K562 (cell line): ENCODE results near the gene SUV39H2. TPM values are rescaled to one million over a fixed set of nuclear protein-coding genes. Genes with fewer than 3 reads are reported as not detected.

Experiments used
- CHCHD3 ChIP-seq: fragments of 250-450 bp; sonication (Bioruptor Pico); IDR thresholded peaks from 2 replicates; pipeline ENCODE4 v2.1.2; 2022; ENCODE audit warnings: mild to moderate bottlenecking
- GABPA ChIP-seq: fragments of 200-800 bp; sonication (Bioruptor generic); conservative IDR thresholded peaks from 2 replicates; pipeline ENCODE4 v1.6.1; 2016; ENCODE audit warnings: low read depth, missing genetic modification characterization, missing compliant biosample characterization
- HMG20B ChIP-seq: fragments of 250-450 bp; sonication (Bioruptor Pico); IDR thresholded peaks from 2 replicates; pipeline ENCODE4 v1.5.0; 2021; ENCODE audit warnings: mild to moderate bottlenecking
- HNRNPUL1 ChIP-seq: fragments of 200-400 bp; formaldehyde crosslinking; IDR thresholded peaks from 2 replicates; pipeline ENCODE4 v1.6.1; 2017; ENCODE audit warnings: low read length
- KDM2B ChIP-seq: fragments of 250-450 bp; sonication (Bioruptor Pico); IDR thresholded peaks from 2 replicates; pipeline ENCODE4 v1.8.0; 2021; ENCODE audit warnings: mild to moderate bottlenecking, moderate library complexity
- MYC ChIP-seq, 2 experiments: fragments of 250-450 bp in 1 of 2; sonication (Bioruptor Pico) in 1 of 2; IDR thresholded peaks; 2 replicates each; pipeline versions ENCODE4 v1.5.1 to v1.6.1; 2012 to 2021; ENCODE audit warnings: low read depth in 2 of 2, borderline replicate concordance in 1 of 2, improper control_type of control experiment in 1 of 2, low read length in 1 of 2, mild to moderate bottlenecking in 1 of 2, moderate library complexity in 1 of 2
- NR2C2 ChIP-seq, 2 experiments: fragments of 200-800 bp in 1 of 2; sonication (Bioruptor generic) in 1 of 2; sonication (generic) in 1 of 2; formaldehyde crosslinking in 1 of 2; IDR thresholded peaks; 2 replicates each; pipeline versions ENCODE4 v1.6.1 to v1.8.0; 2016 to 2022; ENCODE audit warnings: mild to moderate bottlenecking in 1 of 2, missing compliant biosample characterization in 1 of 2, missing genetic modification characterization in 1 of 2, missing genetic modification reagents in 1 of 2
- POLR2A ChIP-seq: fragments of 450-650 bp; conservative IDR thresholded peaks from 2 replicates; pipeline ENCODE4 v1.6.1; 2016
- SNRNP70 ChIP-seq: fragments of 200-400 bp; formaldehyde crosslinking; optimal IDR thresholded peaks from 2 replicates; pipeline ENCODE3; 2017; ENCODE audit warnings: low read depth, low read length
- SRSF7 ChIP-seq: fragments of 200-400 bp; formaldehyde crosslinking; optimal IDR thresholded peaks from 2 replicates; pipeline ENCODE3; 2017; ENCODE audit warnings: mild to moderate bottlenecking, low read depth, low read length
- ZNF165 ChIP-seq: fragments of 250-450 bp; sonication (Bioruptor Pico); IDR thresholded peaks from 2 replicates; pipeline ENCODE4 v1.4.0; 2020; ENCODE audit warnings: borderline replicate concordance
- ZNF217 ChIP-seq: sonication (generic); formaldehyde crosslinking; IDR thresholded peaks from 2 replicates; pipeline ENCODE4 v1.8.0; 2022; ENCODE audit warnings: mild to moderate bottlenecking, missing genetic modification reagents
- polyA plus RNA-seq, 8 experiments: library from polyadenylated mRNA; depleted of rRNA in 4 of 8; stranded (reverse) in 5 of 8; unstranded in 3 of 8; fragments of >200 nt; fragmentation: Nextera tagmentation in 2 of 8; fragmentation: Illumina TruSeq in 1 of 8; extraction: Ambion mirVana in 2 of 8; extraction: Trizol in 1 of 8; gene quantifications; 2 replicates each; pipeline versions ENCODE4 v1.2.1 to v1.2.3, GENCODE V29; 2011 to 2014; ENCODE audit warnings: inconsistent platforms in 1 of 8, missing spikeins in 1 of 8
- total RNA-seq, 7 experiments: library from RNA; depleted of rRNA in 6 of 7; stranded (reverse); fragments of >200 nt in 6 of 7; fragmentation: Illumina TruSeq in 2 of 7; extraction: Trizol in 2 of 7; gene quantifications; 2 replicates each; pipeline versions ENCODE4 v1.2.1 to v1.2.3, GENCODE V29; 2011 to 2021; ENCODE audit warnings: low replicate concordance in 1 of 7
- TF ChIP-seq, protein P1 (sequence below), 2 experiments: fragments of 450-650 bp in 1 of 2; sonication (generic) in 1 of 2; formaldehyde crosslinking in 1 of 2; IDR thresholded peaks; 2 replicates each; pipeline versions ENCODE4 v1.7.1 to v1.9.0; 2016 to 2022; ENCODE audit warnings: inconsistent platforms in 1 of 2, mild to moderate bottlenecking in 1 of 2, missing genetic modification reagents in 1 of 2
- TF ChIP-seq, protein P2 (sequence below): sonication (generic); formaldehyde crosslinking; IDR thresholded peaks from 2 replicates; pipeline ENCODE4 v1.8.1; 2023; ENCODE audit warnings: mild to moderate bottlenecking, missing genetic modification reagents
- TF ChIP-seq, protein P3 (sequence below): sonication (generic); formaldehyde crosslinking; IDR thresholded peaks from 2 replicates; pipeline ENCODE4 v1.9.0; 2022; ENCODE audit warnings: mild to moderate bottlenecking, missing genetic modification reagents

SUV39H2 gene
- total and polyA plus RNA-seq, 9 of the 15 experiments (the other 6 are each of a cell fraction or from before 2014, with no cell fraction given): 24.1 to 54.3 (median 41.3) TPM

DNA sequence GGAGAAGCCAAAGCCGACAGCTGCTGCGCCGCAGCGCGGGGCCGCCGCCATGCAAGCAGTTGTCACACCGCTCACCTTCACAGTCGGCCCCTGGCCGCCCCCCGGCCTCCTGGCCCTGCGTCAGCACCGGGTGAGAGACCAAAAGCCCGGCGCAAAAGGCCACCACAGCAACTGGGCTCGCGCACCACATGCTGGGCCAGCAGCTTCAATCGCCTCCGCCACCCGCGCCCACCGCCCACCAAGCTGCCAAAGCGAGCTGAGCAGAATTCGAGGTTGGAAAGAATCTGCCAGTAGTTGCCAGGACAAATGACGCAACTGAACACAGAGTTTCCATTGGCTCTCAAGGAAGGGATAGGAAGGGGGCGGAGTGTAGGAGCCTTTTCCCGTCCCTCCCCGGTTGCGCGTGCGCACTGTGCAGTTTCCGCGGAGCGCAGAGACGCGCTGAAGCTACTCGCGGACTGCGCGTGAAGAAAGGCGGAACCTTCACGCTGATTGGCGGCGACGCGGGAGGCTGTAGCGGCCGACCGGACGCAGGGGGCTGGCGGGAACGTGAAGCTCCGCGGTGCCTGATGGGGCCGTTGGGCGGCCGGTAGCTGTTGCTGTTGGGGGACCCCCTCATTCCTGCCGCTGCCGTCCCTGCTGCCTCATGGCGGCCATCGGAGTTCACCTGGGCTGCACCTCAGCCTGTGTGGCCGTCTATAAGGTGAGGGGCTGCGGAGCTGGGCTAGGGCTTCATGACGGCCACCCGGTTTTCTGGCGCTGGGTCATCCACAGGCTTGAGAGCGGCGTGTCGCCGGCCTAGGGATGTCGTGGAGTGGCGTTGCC, 40.7 kb upstream of the SUV39H2 start, which contains the start of the genes CDNF, HSPA14 and MSANTD7 (continued):
- TF ChIP-seq, protein P1, sequence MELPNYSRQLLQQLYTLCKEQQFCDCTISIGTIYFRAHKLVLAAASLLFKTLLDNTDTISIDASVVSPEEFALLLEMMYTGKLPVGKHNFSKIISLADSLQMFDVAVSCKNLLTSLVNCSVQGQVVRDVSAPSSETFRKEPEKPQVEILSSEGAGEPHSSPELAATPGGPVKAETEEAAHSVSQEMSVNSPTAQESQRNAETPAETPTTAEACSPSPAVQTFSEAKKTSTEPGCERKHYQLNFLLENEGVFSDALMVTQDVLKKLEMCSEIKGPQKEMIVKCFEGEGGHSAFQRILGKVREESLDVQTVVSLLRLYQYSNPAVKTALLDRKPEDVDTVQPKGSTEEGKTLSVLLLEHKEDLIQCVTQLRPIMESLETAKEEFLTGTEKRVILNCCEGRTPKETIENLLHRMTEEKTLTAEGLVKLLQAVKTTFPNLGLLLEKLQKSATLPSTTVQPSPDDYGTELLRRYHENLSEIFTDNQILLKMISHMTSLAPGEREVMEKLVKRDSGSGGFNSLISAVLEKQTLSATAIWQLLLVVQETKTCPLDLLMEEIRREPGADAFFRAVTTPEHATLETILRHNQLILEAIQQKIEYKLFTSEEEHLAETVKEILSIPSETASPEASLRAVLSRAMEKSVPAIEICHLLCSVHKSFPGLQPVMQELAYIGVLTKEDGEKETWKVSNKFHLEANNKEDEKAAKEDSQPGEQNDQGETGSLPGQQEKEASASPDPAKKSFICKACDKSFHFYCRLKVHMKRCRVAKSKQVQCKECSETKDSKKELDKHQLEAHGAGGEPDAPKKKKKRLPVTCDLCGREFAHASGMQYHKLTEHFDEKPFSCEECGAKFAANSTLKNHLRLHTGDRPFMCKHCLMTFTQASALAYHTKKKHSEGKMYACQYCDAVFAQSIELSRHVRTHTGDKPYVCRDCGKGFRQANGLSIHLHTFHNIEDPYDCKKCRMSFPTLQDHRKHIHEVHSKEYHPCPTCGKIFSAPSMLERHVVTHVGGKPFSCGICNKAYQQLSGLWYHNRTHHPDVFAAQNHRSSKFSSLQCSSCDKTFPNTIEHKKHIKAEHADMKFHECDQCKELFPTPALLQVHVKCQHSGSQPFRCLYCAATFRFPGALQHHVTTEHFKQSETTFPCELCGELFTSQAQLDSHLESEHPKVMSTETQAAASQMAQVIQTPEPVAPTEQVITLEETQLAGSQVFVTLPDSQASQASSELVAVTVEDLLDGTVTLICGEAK (IDR thresholded peaks at IDR 0.05): no peak; the same call in 1 of the 2 replicates
- TF ChIP-seq, protein P1 (CRISPR knock-in tag; IDR thresholded peaks at IDR 0.05): no peak
- TF ChIP-seq, protein P2, sequence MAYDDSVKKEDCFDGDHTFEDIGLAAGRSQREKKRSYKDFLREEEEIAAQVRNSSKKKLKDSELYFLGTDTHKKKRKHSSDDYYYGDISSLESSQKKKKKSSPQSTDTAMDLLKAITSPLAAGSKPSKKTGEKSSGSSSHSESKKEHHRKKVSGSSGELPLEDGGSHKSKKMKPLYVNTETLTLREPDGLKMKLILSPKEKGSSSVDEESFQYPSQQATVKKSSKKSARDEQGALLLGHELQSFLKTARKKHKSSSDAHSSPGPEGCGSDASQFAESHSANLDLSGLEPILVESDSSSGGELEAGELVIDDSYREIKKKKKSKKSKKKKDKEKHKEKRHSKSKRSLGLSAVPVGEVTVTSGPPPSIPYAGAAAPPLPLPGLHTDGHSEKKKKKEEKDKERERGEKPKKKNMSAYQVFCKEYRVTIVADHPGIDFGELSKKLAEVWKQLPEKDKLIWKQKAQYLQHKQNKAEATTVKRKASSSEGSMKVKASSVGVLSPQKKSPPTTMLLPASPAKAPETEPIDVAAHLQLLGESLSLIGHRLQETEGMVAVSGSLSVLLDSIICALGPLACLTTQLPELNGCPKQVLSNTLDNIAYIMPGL (CRISPR knock-in tag): no peak
- TF ChIP-seq MYC (IDR thresholded peaks at IDR 0.05; ENCODE audit: low read depth, low read length) (peak; percentile 48), MYC (CRISPR knock-in tag; IDR thresholded peaks at IDR 0.05; ENCODE audit: borderline replicate concordance, low read depth) (no peak), SNRNP70 (no peak), HMG20B (CRISPR knock-in tag) (no peak), KDM2B (CRISPR knock-in tag) (no peak), CHCHD3 (no peak), GABPA (peak; percentile 75), ZNF165 (no peak), NR2C2 (CRISPR knock-in tag; IDR thresholded peaks at IDR 0.05) (no peak), NR2C2 (tag; IDR thresholded peaks at IDR 0.05) (no peak; the same call in 1 of the 2 replicates), HNRNPUL1 (no peak), POLR2A (peak; percentile 96), SRSF7 (no peak), ZNF217 (CRISPR knock-in tag) (no peak)
- TF ChIP-seq, protein P3, sequence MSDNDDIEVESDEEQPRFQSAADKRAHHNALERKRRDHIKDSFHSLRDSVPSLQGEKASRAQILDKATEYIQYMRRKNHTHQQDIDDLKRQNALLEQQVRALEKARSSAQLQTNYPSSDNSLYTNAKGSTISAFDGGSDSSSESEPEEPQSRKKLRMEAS (CRISPR knock-in tag): peak; percentile 80
